ENCODE measurements around the gene WDR83. TPM values are rescaled to one million over a fixed set of nuclear protein-coding genes. Genes with fewer than 3 reads are reported as not detected.

Gene WDR83
- total RNA-seq, 1 donor from 2014 or later: 8.4 TPM

- Histone ChIP-seq H3K9me3 (replicated peaks) (no peaks in the 10 kb centered on the region), H3K27ac (replicated peaks) (no peak overlapping the region), H3K36me3 (peaks cover 51% of the 10 kb centered on the region), H3K4me1 (peaks cover 25% of the 10 kb centered on the region), H3K4me3 (no peak overlapping the region), H3K27me3 (ENCODE audit: low read depth) (no peaks in the 10 kb centered on the region)
- TF ChIP-seq, protein P1, sequence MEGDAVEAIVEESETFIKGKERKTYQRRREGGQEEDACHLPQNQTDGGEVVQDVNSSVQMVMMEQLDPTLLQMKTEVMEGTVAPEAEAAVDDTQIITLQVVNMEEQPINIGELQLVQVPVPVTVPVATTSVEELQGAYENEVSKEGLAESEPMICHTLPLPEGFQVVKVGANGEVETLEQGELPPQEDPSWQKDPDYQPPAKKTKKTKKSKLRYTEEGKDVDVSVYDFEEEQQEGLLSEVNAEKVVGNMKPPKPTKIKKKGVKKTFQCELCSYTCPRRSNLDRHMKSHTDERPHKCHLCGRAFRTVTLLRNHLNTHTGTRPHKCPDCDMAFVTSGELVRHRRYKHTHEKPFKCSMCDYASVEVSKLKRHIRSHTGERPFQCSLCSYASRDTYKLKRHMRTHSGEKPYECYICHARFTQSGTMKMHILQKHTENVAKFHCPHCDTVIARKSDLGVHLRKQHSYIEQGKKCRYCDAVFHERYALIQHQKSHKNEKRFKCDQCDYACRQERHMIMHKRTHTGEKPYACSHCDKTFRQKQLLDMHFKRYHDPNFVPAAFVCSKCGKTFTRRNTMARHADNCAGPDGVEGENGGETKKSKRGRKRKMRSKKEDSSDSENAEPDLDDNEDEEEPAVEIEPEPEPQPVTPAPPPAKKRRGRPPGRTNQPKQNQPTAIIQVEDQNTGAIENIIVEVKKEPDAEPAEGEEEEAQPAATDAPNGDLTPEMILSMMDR (IDR thresholded peaks at IDR 0.05; ENCODE audit: borderline replicate concordance): no peak
- intact Hi-C loops (cut with micrococcal nuclease): no loop called here
- DNase-seq: no peak
These were observed 13.4 kb downstream of the WDR83 start for GRCh38 chr19:12680034-12680433.

DNA sequence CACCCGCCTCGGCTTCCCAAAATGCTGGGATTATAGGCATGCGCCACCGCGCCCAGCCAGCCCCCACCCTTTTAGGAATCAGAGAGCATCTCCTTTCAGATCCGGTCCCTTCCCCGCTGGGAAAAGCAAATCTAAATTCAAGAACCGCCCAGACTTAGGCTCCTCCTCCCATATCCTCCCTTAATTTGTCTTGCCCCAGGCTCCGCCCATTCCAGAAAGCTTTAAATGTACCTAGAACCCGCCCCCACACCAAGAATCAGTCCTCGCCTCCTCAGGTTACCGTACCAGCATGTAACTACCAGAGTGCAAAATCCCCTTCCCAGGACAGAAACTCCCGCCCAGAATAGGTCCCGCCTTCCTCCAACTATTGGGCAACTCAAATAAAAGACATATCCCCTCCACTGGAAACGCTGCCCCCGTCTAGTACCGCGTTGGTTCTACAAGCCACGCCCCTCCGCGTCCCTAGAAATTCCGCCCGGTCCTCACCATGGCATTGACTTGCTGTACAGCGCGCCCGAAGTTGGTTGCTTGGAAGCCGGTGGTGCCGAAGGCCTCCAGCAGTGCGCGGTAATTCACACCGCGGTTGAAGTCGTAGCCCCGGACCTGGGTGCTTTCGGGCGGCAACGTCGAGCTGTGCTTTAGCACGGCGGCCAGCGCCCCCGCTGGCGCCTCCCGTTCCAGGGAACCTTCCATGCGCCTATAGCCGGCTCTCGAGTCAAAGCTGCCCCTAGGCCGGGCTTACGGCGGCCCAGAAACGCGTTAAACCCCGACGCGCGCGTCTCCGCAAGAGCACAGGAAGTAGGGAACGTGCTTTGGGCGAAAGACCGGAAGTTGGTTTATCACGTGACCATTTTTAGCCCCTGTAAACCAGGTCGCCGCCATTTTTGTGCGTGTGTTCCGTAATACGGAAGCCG is 14.7 kb downstream of the WDR83 start, which contains the start of gene DHPS:
Gene DHPS (minus strand): TSS at position 807 of the 914 bp plus-strand sequence. CDS start 114 bp downstream, at position 693.
- DNase-seq: peak; percentile 89
- H3K36me3 ChIP-seq: peaks cover 38% of the 10 kb centered on the region
- intact Hi-C loops (cut with micrococcal nuclease): no loop called here
- no peaks in the 10 kb centered on the region for H3K27me3 ChIP-seq (ENCODE audit: low read depth)
- TF ChIP-seq, protein P1 (IDR thresholded peaks at IDR 0.05; ENCODE audit: borderline replicate concordance): no peak
- peaks cover 25% of the 10 kb centered on the region for H3K4me1 ChIP-seq
- H3K4me3 ChIP-seq: peak within 1 kb of the TSS; percentile 84
- peak within 1 kb of the TSS; percentile 97 for H3K27ac ChIP-seq (replicated peaks)
- H3K9me3 ChIP-seq (replicated peaks): no peaks in the 10 kb centered on the region

DNA sequence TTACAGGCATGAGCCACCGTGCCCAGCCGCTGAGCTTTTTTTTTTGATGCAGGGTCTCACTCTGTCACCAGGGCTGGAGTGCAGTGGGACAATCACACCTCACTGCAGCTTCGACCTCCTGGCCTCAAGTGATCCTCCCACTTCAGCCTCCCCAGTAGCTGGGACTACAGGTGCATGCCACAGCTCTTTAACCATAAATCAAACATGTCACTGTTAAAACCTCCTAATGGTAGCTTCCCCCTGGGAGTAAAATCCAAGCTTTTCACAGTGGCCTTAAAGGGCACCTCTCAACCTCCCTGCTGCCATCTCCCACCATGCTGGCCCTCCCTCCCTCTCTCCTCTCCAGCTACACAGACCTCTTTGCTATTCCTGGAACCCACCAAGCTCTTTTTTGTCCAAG is 19.2 kb downstream of the WDR83 start:
- no peak overlapping the region for H3K27ac ChIP-seq (replicated peaks)
- no peak overlapping the region for H3K4me3 ChIP-seq
- TF ChIP-seq, protein P1 (IDR thresholded peaks at IDR 0.05; ENCODE audit: borderline replicate concordance): no peak
- no peaks in the 10 kb centered on the region for H3K27me3 ChIP-seq (ENCODE audit: low read depth)
- no peaks in the 10 kb centered on the region for H3K9me3 ChIP-seq (replicated peaks)
- no peak for DNase-seq
- no peaks in the 10 kb centered on the region for H3K36me3 ChIP-seq
- H3K4me1 ChIP-seq: peaks cover 14% of the 10 kb centered on the region
- intact Hi-C loops (cut with micrococcal nuclease): no loop called here

DNA sequence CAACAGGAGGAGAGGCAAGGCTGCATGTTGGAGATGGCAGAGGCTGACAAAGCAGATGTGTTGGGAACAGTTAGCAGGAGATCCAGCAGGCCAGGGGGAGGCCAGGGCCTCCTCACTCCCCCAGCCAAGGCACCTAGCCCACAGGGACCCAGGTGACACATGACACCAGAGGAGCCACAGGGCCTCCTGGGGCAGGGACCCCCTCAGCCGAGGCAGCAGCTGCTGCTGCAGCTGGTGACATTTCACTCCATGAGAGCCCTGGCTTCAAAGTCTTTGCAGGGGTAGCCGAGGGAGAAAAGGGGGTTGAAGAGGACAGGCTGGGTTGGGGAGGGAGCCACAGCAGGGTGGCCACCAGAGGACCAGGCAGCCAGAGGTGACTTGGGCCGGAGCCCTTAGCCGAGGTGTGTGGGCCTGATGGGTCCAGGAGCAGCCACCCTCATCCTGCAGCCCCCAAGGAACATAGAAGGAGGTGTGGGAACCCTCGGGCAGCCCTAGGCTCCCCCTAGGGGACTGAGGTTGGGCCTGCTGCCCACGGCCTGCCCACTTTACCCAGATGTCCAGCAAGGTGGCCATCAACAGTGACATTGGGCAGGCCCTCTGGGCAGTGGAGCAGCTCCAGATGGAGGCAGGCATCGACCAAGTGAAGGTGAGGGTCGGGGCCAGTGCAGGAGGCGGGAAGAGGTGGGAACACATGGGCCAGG is 21.0 kb downstream of the WDR83 start, which contains the start of gene GNG14:
Gene GNG14 (plus strand): TSS at position 503 of the 701 bp plus-strand sequence. CDS start 51 bp downstream, at position 554.
- H3K9me3 ChIP-seq (replicated peaks): no peaks in the 10 kb centered on the region
- intact Hi-C loops (cut with micrococcal nuclease): no loop called here
- no peak within 1 kb of the TSS for H3K4me3 ChIP-seq
- TF ChIP-seq, protein P1 (IDR thresholded peaks at IDR 0.05; ENCODE audit: borderline replicate concordance): no peak
- H3K27me3 ChIP-seq (ENCODE audit: low read depth): no peaks in the 10 kb centered on the region
- no peaks in the 10 kb centered on the region for H3K4me1 ChIP-seq
- H3K27ac ChIP-seq (replicated peaks): no peak within 1 kb of the TSS
- H3K36me3 ChIP-seq: no peaks in the 10 kb centered on the region
- no peak for DNase-seq

- Histone ChIP-seq H3K27ac (replicated peaks) (no peak overlapping the region), H3K4me1 (no peaks in the 10 kb centered on the region), H3K36me3 (no peaks in the 10 kb centered on the region), H3K4me3 (no peak overlapping the region), H3K27me3 (ENCODE audit: low read depth) (no peaks in the 10 kb centered on the region), H3K9me3 (replicated peaks) (no peaks in the 10 kb centered on the region)
- DNase-seq: no peak
- TF ChIP-seq, protein P1 (IDR thresholded peaks at IDR 0.05; ENCODE audit: borderline replicate concordance): no peak
- intact Hi-C loops (cut with micrococcal nuclease): no loop called here
These were observed 22.4 kb downstream of the WDR83 start for GRCh38 chr19:12689012-12689411.
